IMR-90 (cell line): ENCODE data around the gene OPALIN. TPM values are rescaled to one million over a fixed set of nuclear protein-coding genes. Genes with fewer than 3 reads are reported as not detected.
A peak's percentile ranks its signal among the peaks of the same experiment; 100 is the strongest.

Experiments used
- ATAC-seq: fragments of 200-7000 bp; cut with Tn5 transposase; 2 replicates; pipeline ENCODE4 v1.9.1; 2020; ENCODE audit warnings: low read depth, mild to moderate bottlenecking, moderate library complexity
- BruUV-seq: library from RNA; stranded (reverse); fragments of 400-500 nt; replicated peaks from 2 replicates; lab custom pipeline; 2021; lab: Mats Ljungman, UMichigan
- CTCF ChIA-PET: fragments of 300-600 bp; formaldehyde crosslinking; extraction: SDS; loops from one replicate; lab custom pipeline; 2021; ENCODE audit warnings: antibody characterized with exemption; lab: Yijun Ruan, JAX
- POLR2A ChIA-PET: fragments of 300-600 bp; sonication (Branson Sonifier 250); formaldehyde crosslinking; loops from one replicate; lab custom pipeline; 2022; ENCODE audit warnings: antibody characterized with exemption; ENCODE audit not compliant: unreplicated experiment; lab: Charles Lee
- DNase-seq: peaks from one replicate; pipeline ENCODE4 v3.0.0; 2013
- H2AFZ ChIP-seq: replicated peaks from 2 replicates; pipeline ENCODE3; 2013; ENCODE audit warnings: low read length, mild to moderate bottlenecking; ENCODE audit not compliant: poor library complexity
- H2AK5ac ChIP-seq: 2 replicates; pipeline ENCODE4 v1.6.1; 2013; ENCODE audit warnings: low read depth, low read length, inconsistent platforms
- H2AK9ac ChIP-seq: replicated peaks from 2 replicates; pipeline ENCODE3; 2013; ENCODE audit warnings: mild to moderate bottlenecking, low read depth, low read length, moderate library complexity; ENCODE audit not compliant: poor library complexity
- H2BK120ac ChIP-seq: 2 replicates; pipeline ENCODE4 v1.6.1; 2013; ENCODE audit warnings: low read depth, low read length, inconsistent platforms
- H2BK15ac ChIP-seq: 3 replicates; pipeline ENCODE4 v1.6.1; 2013; ENCODE audit warnings: low read depth, low read length, inconsistent platforms
- H2BK20ac ChIP-seq: 2 replicates; pipeline ENCODE4 v1.6.1; 2013; ENCODE audit warnings: low read depth, mild to moderate bottlenecking, inconsistent platforms, low read length, moderate library complexity
- H2BK5ac ChIP-seq: 2 replicates; pipeline ENCODE4 v1.6.1; 2013; ENCODE audit warnings: mild to moderate bottlenecking, low read depth, low read length, inconsistent platforms; ENCODE audit not compliant: poor library complexity, severe bottlenecking
- H3K14ac ChIP-seq: replicated peaks from 2 replicates; pipeline ENCODE4 v1.6.1; 2013; ENCODE audit warnings: low read depth, low read length, inconsistent platforms
- H3K18ac ChIP-seq: 2 replicates; pipeline ENCODE4 v1.6.1; 2013; ENCODE audit warnings: low read depth, low read length, control low read depth
- H3K23ac ChIP-seq: 2 replicates; pipeline ENCODE4 v1.6.1; 2013; ENCODE audit warnings: low read depth, low read length, inconsistent platforms
- H3K27ac ChIP-seq: 2 replicates; pipeline ENCODE4 v1.5.1; 2013; ENCODE audit warnings: mild to moderate bottlenecking, control low read depth, low read length; ENCODE audit not compliant: insufficient read depth
- H3K27me3 ChIP-seq: 2 replicates; pipeline ENCODE4 v1.6.1; 2013; ENCODE audit warnings: low read length; ENCODE audit not compliant: control insufficient read depth, insufficient read depth
- H3K36me3 ChIP-seq: 2 replicates; pipeline ENCODE4 v1.6.1; 2013; ENCODE audit warnings: low read length, mixed read lengths; ENCODE audit not compliant: control insufficient read depth, insufficient read depth
- H3K4ac ChIP-seq: 2 replicates; pipeline ENCODE4 v1.6.1; 2013; ENCODE audit warnings: low read depth, low read length, inconsistent platforms
- H3K4me1 ChIP-seq: 2 replicates; pipeline ENCODE4 v1.6.1; 2013; ENCODE audit warnings: low read length, mixed read lengths; ENCODE audit not compliant: control insufficient read depth, insufficient read depth
- H3K4me2 ChIP-seq: 2 replicates; pipeline ENCODE4 v1.6.1; 2013; ENCODE audit warnings: low read depth, mild to moderate bottlenecking, control low read depth, low read length, moderate library complexity
- H3K4me3 ChIP-seq: 2 replicates; pipeline ENCODE4 v1.5.1; 2013; ENCODE audit warnings: low read depth, mild to moderate bottlenecking, control low read depth, low read length, moderate library complexity; ENCODE audit not compliant: insufficient read depth
- H3K56ac ChIP-seq: 2 replicates; pipeline ENCODE4 v1.6.1; 2013; ENCODE audit warnings: low read length, inconsistent platforms; ENCODE audit not compliant: insufficient read depth; ENCODE audit errors: extremely low read depth
- H3K79me1 ChIP-seq, 2 experiments: 2 replicates each; pipeline ENCODE4 v1.6.1; 2013; ENCODE audit warnings: low read length in 2 of 2, inconsistent platforms in 1 of 2, low read depth in 1 of 2
- H3K9ac ChIP-seq: 2 replicates; pipeline ENCODE4 v1.6.1; 2013; ENCODE audit warnings: low read depth, low read length, control low read depth
- H3K9me1 ChIP-seq: 2 replicates; pipeline ENCODE4 v1.6.1; 2013; ENCODE audit warnings: low read length, inconsistent platforms; ENCODE audit not compliant: insufficient read depth
- H3K9me3 ChIP-seq: 2 replicates; pipeline ENCODE4 v1.6.1; 2013; ENCODE audit warnings: low read length; ENCODE audit not compliant: control insufficient read depth, insufficient read depth
- H4K20me1 ChIP-seq: 2 replicates; pipeline ENCODE4 v1.6.1; 2013; ENCODE audit warnings: low read length, inconsistent platforms; ENCODE audit not compliant: insufficient read depth
- H4K5ac ChIP-seq: 2 replicates; pipeline ENCODE4 v1.6.1; 2013; ENCODE audit warnings: mild to moderate bottlenecking, low read depth, low read length, control low read depth
- H4K8ac ChIP-seq, 2 experiments: 2 replicates each; pipeline ENCODE4 v1.6.1; 2013; ENCODE audit warnings: low read depth in 2 of 2, low read length in 2 of 2, control low read depth in 1 of 2, inconsistent platforms in 1 of 2
- H4K91ac ChIP-seq: 2 replicates; pipeline ENCODE4 v1.6.1; 2013; ENCODE audit warnings: low read depth, low read length, inconsistent platforms; ENCODE audit not compliant: insufficient read depth
- BHLHE40 ChIP-seq: fragments of 150-350 bp; IDR thresholded peaks from 2 replicates; pipeline ENCODE4 v1.6.1; 2016; ENCODE audit warnings: mild to moderate bottlenecking, low read depth, low read length
- CEBPB ChIP-seq: IDR thresholded peaks from 2 replicates; pipeline ENCODE4 v1.6.1; 2012; ENCODE audit warnings: low read depth, low read length, improper control_type of control experiment
- CHD1 ChIP-seq: IDR thresholded peaks from 2 replicates; pipeline ENCODE4 v1.6.1; 2012; ENCODE audit warnings: low read depth, low read length, improper control_type of control experiment
- CTCF ChIP-seq: conservative IDR thresholded peaks from 2 replicates; pipeline ENCODE4 v1.5.1; 2012; ENCODE audit warnings: mild to moderate bottlenecking, low read depth, low read length, improper control_type of control experiment
- ELK1 ChIP-seq: fragments of 150-350 bp; IDR thresholded peaks from 2 replicates; pipeline ENCODE4 v1.6.1; 2016; ENCODE audit warnings: low read depth, mild to moderate bottlenecking, low read length, moderate library complexity, borderline replicate concordance
- FOS ChIP-seq: fragments of 150-350 bp; IDR thresholded peaks from 2 replicates; pipeline ENCODE4 v1.6.1; 2016; ENCODE audit warnings: low read depth, low read length
- MAFK ChIP-seq: IDR thresholded peaks from 2 replicates; pipeline ENCODE4 v1.6.1; 2012; ENCODE audit warnings: low read depth, low read length, improper control_type of control experiment
- MAZ ChIP-seq: IDR thresholded peaks from 2 replicates; pipeline ENCODE4 v1.6.1; 2012; ENCODE audit warnings: low read depth, mild to moderate bottlenecking, low read length, improper control_type of control experiment, moderate library complexity, borderline replicate concordance
- MXI1 ChIP-seq: IDR thresholded peaks from 2 replicates; pipeline ENCODE4 v1.6.1; 2012; ENCODE audit warnings: low read depth, mild to moderate bottlenecking, low read length, moderate library complexity, borderline replicate concordance
- NFE2L2 ChIP-seq: fragments of 150-350 bp; IDR thresholded peaks from 2 replicates; pipeline ENCODE4 v1.6.1; 2016; ENCODE audit warnings: low read depth, mild to moderate bottlenecking, low read length
- POLR2A ChIP-seq: IDR thresholded peaks from 2 replicates; pipeline ENCODE4 v1.6.1; 2012; ENCODE audit warnings: mild to moderate bottlenecking, low read depth, low read length
- RAD21 ChIP-seq: IDR thresholded peaks from 2 replicates; pipeline ENCODE4 v1.6.1; 2012; ENCODE audit warnings: low read length, improper control_type of control experiment
- RCOR1 ChIP-seq: IDR thresholded peaks from 2 replicates; pipeline ENCODE4 v1.6.1; 2012; ENCODE audit warnings: mild to moderate bottlenecking, low read length, improper control_type of control experiment; ENCODE audit not compliant: insufficient replicate concordance
- RFX5 ChIP-seq: IDR thresholded peaks from 2 replicates; pipeline ENCODE4 v1.8.0; 2012; ENCODE audit warnings: low read depth, mild to moderate bottlenecking, low read length, moderate library complexity
- SMC3 ChIP-seq: fragments of 150-350 bp; IDR thresholded peaks from 2 replicates; pipeline ENCODE4 v1.6.1; 2016; ENCODE audit warnings: low read depth, mild to moderate bottlenecking, antibody characterized with exemption, low read length, moderate library complexity
- WGBS, 2 experiments: methylation state at CpG; one replicate each; pipeline versions ENCODE4 v1.1.5 to v1.1.7; 2013; ENCODE audit warnings: missing lambda C conversion rate in 2 of 2; ENCODE audit not compliant: insufficient read length in 1 of 2; ENCODE audit errors: extremely low coverage in 2 of 2; 5-methylcytosine and 5-hydroxymethylcytosine counted together
- dilution Hi-C: fragments of 300-500 bp; cut with HindIII; formaldehyde crosslinking; loops from one replicate; pipeline ENCODE4 v1.14.3; 2018; ENCODE audit warnings: low sequenced_read_pairs; ENCODE audit not compliant: unreplicated experiment
- in situ Hi-C: fragments of 300-500 bp; cut with MboI; formaldehyde crosslinking; loops from 3 replicates; pipeline ENCODE4 v1.14.3; 2019; ENCODE audit warnings: low sequenced_read_pairs, inconsistent platforms, mixed read lengths
- intact Hi-C: fragments of 100-400 bp; cut with micrococcal nuclease; formaldehyde crosslinking; loops from 2 replicates; pipeline ENCODE4 v1.10.0; 2022
- polyA plus RNA-seq, 3 experiments: library from polyadenylated mRNA; depleted of rRNA; stranded (reverse); fragments of >200 nt; gene quantifications; 2 replicates each; pipeline ENCODE4 v1.2.3, GENCODE V29; 2012; ENCODE audit warnings: low replicate concordance in 1 of 3
- total RNA-seq: library from RNA; depleted of rRNA; stranded (reverse); fragments of >200 nt; gene quantifications from 2 replicates; pipeline ENCODE4 v1.2.3, GENCODE V29; 2012
- TF ChIP-seq, protein P1 (sequence below): fragments of 150-350 bp; IDR thresholded peaks from 2 replicates; pipeline ENCODE4 v1.6.1; 2017; ENCODE audit warnings: mild to moderate bottlenecking, antibody characterized with exemption, low read length, low read depth

Gene OPALIN
- total and polyA plus RNA-seq, 2 of the 4 experiments (the other 2 are of a cell fraction) = not detected

GRCh38 chr10:96380821-96381220, 22.0 kb upstream of the OPALIN start:
- Histone ChIP-seq H3K14ac (no peak overlapping the region), H2AFZ (peak overlapping the region; percentile 51), H4K91ac (no peak overlapping the region), H3K9me1 (no peaks in the 10 kb centered on the region), H3K56ac (no peak overlapping the region), H2BK120ac (no peak overlapping the region), H3K9me3 (no peaks in the 10 kb centered on the region), H3K4me1 (no peaks in the 10 kb centered on the region), H4K20me1 (no peaks in the 10 kb centered on the region), H4K8ac (no peak overlapping the region), H2AK5ac (no peak overlapping the region), H2BK15ac (no peak overlapping the region), H3K23ac (no peak overlapping the region), H3K4ac (no peak overlapping the region), H2BK20ac (no peak overlapping the region), H3K9ac (no peak overlapping the region), H3K79me1 (no peaks in the 10 kb centered on the region), H3K4me2 (no peak overlapping the region), H2AK9ac (no peak overlapping the region), H3K18ac (no peak overlapping the region), H3K27me3 (peaks cover 4% of the 10 kb centered on the region), H2BK5ac (no peak overlapping the region), H4K5ac (no peak overlapping the region), H3K4me3 (no peak overlapping the region), H3K27ac (no peak overlapping the region), H3K36me3 (no peaks in the 10 kb centered on the region)
- DNase-seq = no peak
- no CpG with 5 or more reads among the region's 7 CpGs for WGBS, 2 experiments
- ChIA-PET CTCF (no interaction called here), POLR2A (no interaction called here)
- dilution Hi-C loops = no loop called here
- no peak for ATAC-seq
- no TSS peak for BruUV-seq
- TF ChIP-seq MXI1 (no peak), SMC3 (no peak), RCOR1 (no peak), RFX5 (no peak), FOS (no peak), MAZ (no peak), ELK1 (no peak), NFE2L2 (no peak), POLR2A (no peak), CEBPB (no peak), CHD1 (no peak), RAD21 (no peak), MAFK (no peak), BHLHE40 (no peak), CTCF (no peak)
- TF ChIP-seq, protein P1, sequence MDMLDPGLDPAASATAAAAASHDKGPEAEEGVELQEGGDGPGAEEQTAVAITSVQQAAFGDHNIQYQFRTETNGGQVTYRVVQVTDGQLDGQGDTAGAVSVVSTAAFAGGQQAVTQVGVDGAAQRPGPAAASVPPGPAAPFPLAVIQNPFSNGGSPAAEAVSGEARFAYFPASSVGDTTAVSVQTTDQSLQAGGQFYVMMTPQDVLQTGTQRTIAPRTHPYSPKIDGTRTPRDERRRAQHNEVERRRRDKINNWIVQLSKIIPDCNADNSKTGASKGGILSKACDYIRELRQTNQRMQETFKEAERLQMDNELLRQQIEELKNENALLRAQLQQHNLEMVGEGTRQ = no peak
- in situ Hi-C loops = no loop called here
- intact Hi-C loops = no loop called here
